Measurements from ENCODE around the gene FSTL4.

DNA sequence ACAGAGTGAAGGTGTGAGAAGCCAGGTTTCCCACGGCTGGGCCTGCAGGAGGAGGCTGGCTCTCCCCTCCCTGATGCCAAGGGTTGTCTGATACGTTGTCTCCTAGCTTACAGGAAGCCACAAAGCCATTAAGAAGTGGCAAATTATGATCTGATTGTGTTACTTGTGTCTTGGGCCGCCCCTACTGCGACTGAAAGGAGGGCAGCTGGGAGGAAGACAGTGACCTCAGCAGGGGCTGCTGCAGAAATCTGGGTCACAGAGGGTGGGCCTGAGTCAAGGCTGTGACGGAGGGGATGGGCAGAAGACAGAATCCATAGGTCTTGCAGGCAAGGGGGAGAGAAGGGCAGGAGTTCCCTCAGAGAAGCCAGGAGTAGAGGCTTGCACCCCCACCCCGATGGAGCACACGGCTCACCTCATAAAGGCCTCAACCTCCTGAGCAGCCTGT lies 145.0 kb downstream of the FSTL4 start:
- TF ChIP-seq, protein P1, sequence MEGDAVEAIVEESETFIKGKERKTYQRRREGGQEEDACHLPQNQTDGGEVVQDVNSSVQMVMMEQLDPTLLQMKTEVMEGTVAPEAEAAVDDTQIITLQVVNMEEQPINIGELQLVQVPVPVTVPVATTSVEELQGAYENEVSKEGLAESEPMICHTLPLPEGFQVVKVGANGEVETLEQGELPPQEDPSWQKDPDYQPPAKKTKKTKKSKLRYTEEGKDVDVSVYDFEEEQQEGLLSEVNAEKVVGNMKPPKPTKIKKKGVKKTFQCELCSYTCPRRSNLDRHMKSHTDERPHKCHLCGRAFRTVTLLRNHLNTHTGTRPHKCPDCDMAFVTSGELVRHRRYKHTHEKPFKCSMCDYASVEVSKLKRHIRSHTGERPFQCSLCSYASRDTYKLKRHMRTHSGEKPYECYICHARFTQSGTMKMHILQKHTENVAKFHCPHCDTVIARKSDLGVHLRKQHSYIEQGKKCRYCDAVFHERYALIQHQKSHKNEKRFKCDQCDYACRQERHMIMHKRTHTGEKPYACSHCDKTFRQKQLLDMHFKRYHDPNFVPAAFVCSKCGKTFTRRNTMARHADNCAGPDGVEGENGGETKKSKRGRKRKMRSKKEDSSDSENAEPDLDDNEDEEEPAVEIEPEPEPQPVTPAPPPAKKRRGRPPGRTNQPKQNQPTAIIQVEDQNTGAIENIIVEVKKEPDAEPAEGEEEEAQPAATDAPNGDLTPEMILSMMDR (IDR thresholded peaks at IDR 0.05), result no peak
- TF ChIP-seq EZH2 (IDR thresholded peaks at IDR 0.05; ENCODE audit: borderline replicate concordance, insufficient read depth, low read depth, low read length, poor library complexity, severe bottlenecking), result no peak

Measured in B cell (primary cell).